ENCODE results near the gene TRAK1. TPM values are rescaled to one million over a fixed set of nuclear protein-coding genes. Genes with fewer than 3 reads are reported as not detected.

TRAK1 gene
- total and polyA plus RNA-seq, 10 donors = 15.4 to 60.0 (median 47.8) TPM

- Histone ChIP-seq H3K27me3 (replicated peaks in 1 of 7) (no peaks in the 10 kb centered on the region), H3K4me3 (no peak overlapping the region), H3K36me3 (peaks cover 0 to 94% (median 57%) of the 10 kb centered on the region in 6 donors), H3K9me3 (no peaks in the 10 kb centered on the region), H3K27ac (peak overlapping the region in 3 of 8 donors; percentile 2 to 40 (median 12)), H3K4me1 (peaks cover 12 to 51% (median 31%) of the 10 kb centered on the region in 6 donors)
- no peak for DNase-seq
- intact Hi-C loops (cut with DNase I; ENCODE audit: low total_unique reads) = loop anchor here (10.0 kb wide), 1 partner anchor 71 kb away; no protein-coding TSS in a partner anchor
- TF ChIP-seq, protein P1, sequence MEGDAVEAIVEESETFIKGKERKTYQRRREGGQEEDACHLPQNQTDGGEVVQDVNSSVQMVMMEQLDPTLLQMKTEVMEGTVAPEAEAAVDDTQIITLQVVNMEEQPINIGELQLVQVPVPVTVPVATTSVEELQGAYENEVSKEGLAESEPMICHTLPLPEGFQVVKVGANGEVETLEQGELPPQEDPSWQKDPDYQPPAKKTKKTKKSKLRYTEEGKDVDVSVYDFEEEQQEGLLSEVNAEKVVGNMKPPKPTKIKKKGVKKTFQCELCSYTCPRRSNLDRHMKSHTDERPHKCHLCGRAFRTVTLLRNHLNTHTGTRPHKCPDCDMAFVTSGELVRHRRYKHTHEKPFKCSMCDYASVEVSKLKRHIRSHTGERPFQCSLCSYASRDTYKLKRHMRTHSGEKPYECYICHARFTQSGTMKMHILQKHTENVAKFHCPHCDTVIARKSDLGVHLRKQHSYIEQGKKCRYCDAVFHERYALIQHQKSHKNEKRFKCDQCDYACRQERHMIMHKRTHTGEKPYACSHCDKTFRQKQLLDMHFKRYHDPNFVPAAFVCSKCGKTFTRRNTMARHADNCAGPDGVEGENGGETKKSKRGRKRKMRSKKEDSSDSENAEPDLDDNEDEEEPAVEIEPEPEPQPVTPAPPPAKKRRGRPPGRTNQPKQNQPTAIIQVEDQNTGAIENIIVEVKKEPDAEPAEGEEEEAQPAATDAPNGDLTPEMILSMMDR (IDR thresholded peaks at IDR 0.05 in 8 of 11, conservative IDR thresholded peaks at IDR 0.05 in 3 of 11) = no peak
- TF ChIP-seq POLR2AphosphoS5 (IDR thresholded peaks at IDR 0.05) = no peak
- TF ChIP-seq POLR2A (IDR thresholded peaks at IDR 0.05) = no peak
- WGBS, 5 donors = 58 to 71% (median 63%) methylated on average over 5 of the region's 5 CpGs
Measured at GRCh38 chr3:42195879-42196330, 104.7 kb downstream of the TRAK1 start.

DNA sequence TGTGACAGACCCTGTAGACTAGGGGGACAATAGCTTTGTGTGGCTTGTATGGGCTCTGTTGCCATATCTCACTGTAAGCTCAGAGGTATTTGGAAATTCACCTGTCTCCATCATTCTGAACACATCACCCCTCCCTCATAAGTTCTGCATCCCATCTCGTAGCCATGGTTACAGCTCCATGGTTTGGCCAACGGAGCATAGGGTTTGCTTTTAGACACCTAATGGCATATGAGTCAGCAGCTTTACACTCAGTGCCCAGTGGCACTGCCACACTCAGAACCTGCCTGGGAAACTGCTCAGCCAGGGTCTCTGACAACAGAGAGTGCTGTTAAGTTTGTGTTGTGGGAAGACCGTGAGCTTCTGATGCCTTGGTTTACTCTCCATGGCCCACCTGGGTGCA is 107.6 kb downstream of the TRAK1 start:
- intact Hi-C loops (cut with DNase I; ENCODE audit: low total_unique reads) = loop anchor here (10.0 kb wide), 1 partner anchor 74 kb away; no protein-coding TSS in a partner anchor
- WGBS, 5 donors = 87 to 97% (median 94%) methylated on average over 3 of the region's 3 CpGs
- H3K9me3 ChIP-seq = no peaks in the 10 kb centered on the region
- H3K27me3 ChIP-seq (replicated peaks in 1 of 7) = no peaks in the 10 kb centered on the region
- H3K4me1 ChIP-seq = peaks cover 0 to 23% (median 5%) of the 10 kb centered on the region in 6 donors
- TF ChIP-seq POLR2A (IDR thresholded peaks at IDR 0.05) = no peak
- no peak for TF ChIP-seq POLR2AphosphoS5 (IDR thresholded peaks at IDR 0.05)
- TF ChIP-seq, protein P1 (IDR thresholded peaks at IDR 0.05 in 8 of 11, conservative IDR thresholded peaks at IDR 0.05 in 3 of 11) = no peak
- no peak overlapping the region for H3K27ac ChIP-seq
- DNase-seq = peak; percentile 42
- H3K36me3 ChIP-seq = peaks cover 0 to 100% (median 76%) of the 10 kb centered on the region in 6 donors
- H3K4me3 ChIP-seq = no peak overlapping the region

DNA sequence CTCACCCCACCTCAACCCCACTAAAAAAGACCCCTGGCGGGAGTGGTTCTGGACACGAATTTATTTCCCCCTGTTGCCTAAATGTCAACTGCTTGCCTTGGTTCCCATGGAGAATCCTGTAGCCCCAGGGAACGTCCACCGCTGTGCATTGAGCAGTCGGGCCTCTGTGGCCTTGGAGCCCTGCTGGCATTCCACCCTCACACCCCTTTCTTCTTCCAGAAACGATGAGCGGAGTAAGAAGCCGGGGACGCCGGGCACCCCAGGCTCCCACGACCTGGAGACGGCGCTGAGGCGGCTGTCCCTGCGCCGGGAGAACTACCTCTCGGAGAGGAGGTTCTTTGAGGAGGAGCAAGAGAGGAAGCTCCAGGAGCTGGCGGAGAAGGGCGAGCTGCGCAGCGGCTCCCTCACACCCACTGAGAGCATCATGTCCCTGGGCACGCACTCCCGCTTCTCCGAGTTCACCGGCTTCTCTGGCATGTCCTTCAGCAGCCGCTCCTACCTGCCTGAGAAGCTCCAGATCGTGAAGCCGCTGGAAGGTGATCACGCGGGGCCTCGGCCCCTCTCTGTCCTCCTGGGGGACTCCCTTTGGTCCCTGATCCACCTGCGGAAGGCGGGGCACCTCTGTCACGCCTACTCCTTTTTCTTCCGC is 111.2 kb downstream of the TRAK1 start:
- WGBS, 5 donors = 90 to 95% (median 93%) methylated on average over 34 to 35 of the region's 35 CpGs
- H3K36me3 ChIP-seq = peaks cover 0 to 100% (median 78%) of the 10 kb centered on the region in 6 donors
- DNase-seq = peak; percentile 71
- no peaks in the 10 kb centered on the region for H3K27me3 ChIP-seq (replicated peaks in 1 of 7)
- intact Hi-C loops (cut with DNase I; ENCODE audit: low total_unique reads) = no loop called here
- no peak overlapping the region for H3K4me3 ChIP-seq
- H3K9me3 ChIP-seq = no peaks in the 10 kb centered on the region
- H3K27ac ChIP-seq = no peak overlapping the region
- H3K4me1 ChIP-seq = no peaks in the 10 kb centered on the region
- TF ChIP-seq POLR2AphosphoS5 (IDR thresholded peaks at IDR 0.05) = no peak
- no peak for TF ChIP-seq POLR2A (IDR thresholded peaks at IDR 0.05)
- TF ChIP-seq, protein P1 (IDR thresholded peaks at IDR 0.05 in 8 of 11, conservative IDR thresholded peaks at IDR 0.05 in 3 of 11) = no peak

GRCh38 chr3:42204867-42205599 is 113.9 kb downstream of the TRAK1 start:
- Histone ChIP-seq H3K4me1 (no peaks in the 10 kb centered on the region), H3K9me3 (no peaks in the 10 kb centered on the region), H3K4me3 (no peak overlapping the region), H3K27me3 (replicated peaks in 1 of 7) (no peaks in the 10 kb centered on the region), H3K27ac (no peak overlapping the region), H3K36me3 (peaks cover 0 to 100% (median 68%) of the 10 kb centered on the region in 6 donors)
- DNase-seq = no peak
- TF ChIP-seq POLR2AphosphoS5 (IDR thresholded peaks at IDR 0.05) = no peak
- no peak for TF ChIP-seq POLR2A (IDR thresholded peaks at IDR 0.05)
- TF ChIP-seq, protein P1 (IDR thresholded peaks at IDR 0.05 in 8 of 11, conservative IDR thresholded peaks at IDR 0.05 in 3 of 11) = no peak
- intact Hi-C loops (cut with DNase I; ENCODE audit: low total_unique reads) = no loop called here
- WGBS, 5 donors = 96 to 97% (median 96%) methylated on average over 2 of the region's 2 CpGs
